ENCODE results near the gene PRR9.

DNA sequence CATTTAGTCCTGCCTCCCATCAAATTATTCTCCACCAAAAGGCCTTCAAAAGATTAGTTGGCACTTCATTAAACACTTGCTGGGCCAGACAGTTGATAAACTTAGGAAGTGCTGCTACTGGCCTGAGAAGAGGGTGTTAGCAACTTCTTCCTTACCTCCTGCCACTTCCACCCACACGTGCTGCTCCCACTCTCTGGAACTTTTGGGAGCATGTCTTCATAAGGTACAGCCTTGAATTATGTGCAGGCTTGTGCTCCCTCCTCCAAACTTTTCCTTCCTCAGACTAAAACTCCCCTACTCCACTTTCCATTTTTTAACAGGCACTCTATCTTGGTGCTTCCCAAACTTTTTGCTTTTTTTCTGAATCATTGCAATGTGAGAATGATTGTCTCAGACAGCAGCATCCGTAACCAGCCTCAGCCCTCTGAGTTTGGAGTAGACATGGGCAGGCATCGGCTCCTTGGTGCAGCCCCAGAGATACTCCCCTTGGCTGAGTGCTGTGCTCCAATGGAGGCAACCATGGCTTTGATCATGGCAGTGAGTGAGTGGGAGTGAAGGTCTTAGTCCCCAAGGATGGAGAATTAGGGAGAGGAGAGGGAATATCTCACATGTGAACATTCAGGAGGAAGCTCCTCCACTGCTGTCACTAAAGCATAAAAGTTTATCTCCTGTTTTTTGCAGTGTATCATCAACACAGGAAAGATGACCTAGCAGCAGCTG, 22.9 kb upstream of the PRR9 start:
- TF ChIP-seq, protein P1, sequence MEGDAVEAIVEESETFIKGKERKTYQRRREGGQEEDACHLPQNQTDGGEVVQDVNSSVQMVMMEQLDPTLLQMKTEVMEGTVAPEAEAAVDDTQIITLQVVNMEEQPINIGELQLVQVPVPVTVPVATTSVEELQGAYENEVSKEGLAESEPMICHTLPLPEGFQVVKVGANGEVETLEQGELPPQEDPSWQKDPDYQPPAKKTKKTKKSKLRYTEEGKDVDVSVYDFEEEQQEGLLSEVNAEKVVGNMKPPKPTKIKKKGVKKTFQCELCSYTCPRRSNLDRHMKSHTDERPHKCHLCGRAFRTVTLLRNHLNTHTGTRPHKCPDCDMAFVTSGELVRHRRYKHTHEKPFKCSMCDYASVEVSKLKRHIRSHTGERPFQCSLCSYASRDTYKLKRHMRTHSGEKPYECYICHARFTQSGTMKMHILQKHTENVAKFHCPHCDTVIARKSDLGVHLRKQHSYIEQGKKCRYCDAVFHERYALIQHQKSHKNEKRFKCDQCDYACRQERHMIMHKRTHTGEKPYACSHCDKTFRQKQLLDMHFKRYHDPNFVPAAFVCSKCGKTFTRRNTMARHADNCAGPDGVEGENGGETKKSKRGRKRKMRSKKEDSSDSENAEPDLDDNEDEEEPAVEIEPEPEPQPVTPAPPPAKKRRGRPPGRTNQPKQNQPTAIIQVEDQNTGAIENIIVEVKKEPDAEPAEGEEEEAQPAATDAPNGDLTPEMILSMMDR (conservative IDR thresholded peaks at IDR 0.05; ENCODE audit: low read depth, low read length): no peak
- no peak for TF ChIP-seq EZH2phosphoT487 (IDR thresholded peaks at IDR 0.05; ENCODE audit: borderline replicate concordance, low read length)
- no peak for TF ChIP-seq EZH2 (IDR thresholded peaks at IDR 0.05; ENCODE audit: low read length, unreplicated experiment)

All from PC-3 (cell line).